CD14-positive monocyte (primary cell): ENCODE measurements around the gene GOLGA7B. TPM values are rescaled to one million over a fixed set of nuclear protein-coding genes. Genes with fewer than 3 reads are reported as not detected.
A peak's percentile ranks its signal among the peaks of the same experiment; 100 is the strongest.

Experiments
- DNase-seq, 3 donors: peaks; one replicate each; pipeline ENCODE4 v3.0.0-alpha.2; 2011 to 2022
- H2AFZ ChIP-seq: 2 replicates; pipeline ENCODE4 v1.6.0; 2012; ENCODE audit warnings: mild to moderate bottlenecking, low read depth, low read length, inconsistent platforms; ENCODE audit not compliant: insufficient read depth, poor library complexity, severe bottlenecking
- H3K27ac ChIP-seq, 2 donors: 1 replicate in 1 of 2; 2 replicates in 1 of 2; pipeline ENCODE4 v1.5.1; 2012 to 2013; ENCODE audit warnings: low read length in 2 of 2, control low read depth in 1 of 2, inconsistent platforms in 1 of 2, low read depth in 1 of 2, mild to moderate bottlenecking in 1 of 2
- H3K27me3 ChIP-seq, 2 donors: one replicate each; pipeline versions ENCODE4 v1.6.0 to v1.6.1; 2011 to 2013; ENCODE audit warnings: low read length in 2 of 2; ENCODE audit not compliant: control insufficient read depth in 2 of 2, insufficient read depth in 2 of 2
- H3K36me3 ChIP-seq, 2 donors: replicated peaks in 1 of 2; 1 replicate in 1 of 2; 2 replicates in 1 of 2; pipeline versions ENCODE4 v1.5.1 to v1.6.1; 2012 to 2013; ENCODE audit warnings: low read length in 2 of 2, control low read depth in 1 of 2, inconsistent platforms in 1 of 2, mild to moderate bottlenecking in 1 of 2; ENCODE audit not compliant: insufficient read depth in 2 of 2, control insufficient read depth in 1 of 2
- H3K4me1 ChIP-seq, 2 donors: 1 replicate in 1 of 2; 2 replicates in 1 of 2; pipeline versions ENCODE4 v1.5.1 to v1.6.1; 2012 to 2013; ENCODE audit warnings: low read length in 2 of 2, control low read depth in 1 of 2, inconsistent platforms in 1 of 2, mild to moderate bottlenecking in 1 of 2, moderate library complexity in 1 of 2; ENCODE audit not compliant: insufficient read depth in 2 of 2, control insufficient read depth in 1 of 2
- H3K4me2 ChIP-seq: replicated peaks from 2 replicates; pipeline ENCODE3; 2012; ENCODE audit warnings: low read length, moderate library complexity, mild to moderate bottlenecking; ENCODE audit not compliant: poor library complexity, severe bottlenecking; ENCODE audit errors: extremely low read depth
- H3K4me3 ChIP-seq, 3 experiments: fragments of 200-600 bp in 1 of 3; sonication (generic) in 1 of 3; replicated peaks in 1 of 3; 1 replicate in 2 of 3; 2 replicates in 1 of 3; pipeline ENCODE4 v1.5.1; 2011 to 2013; ENCODE audit warnings: low read length in 3 of 3, mild to moderate bottlenecking in 3 of 3, control low read depth in 2 of 3, low read depth in 2 of 3, inconsistent platforms in 1 of 3, moderate library complexity in 1 of 3
- H3K79me2 ChIP-seq: 2 replicates; pipeline ENCODE4 v1.6.0; 2012; ENCODE audit warnings: mild to moderate bottlenecking, control low read depth, inconsistent platforms, low read length, moderate library complexity; ENCODE audit not compliant: insufficient read depth
- H3K9ac ChIP-seq: 2 replicates; pipeline ENCODE4 v1.6.0; 2017; ENCODE audit warnings: low read length, mild to moderate bottlenecking; ENCODE audit not compliant: insufficient read depth, poor library complexity, severe bottlenecking
- H3K9me3 ChIP-seq, 2 donors: replicated peaks in 1 of 2; 1 replicate in 1 of 2; 2 replicates in 1 of 2; pipeline versions ENCODE4 v1.5.1 to v1.6.1; 2012 to 2013; ENCODE audit warnings: low read length in 2 of 2, control low read depth in 1 of 2; ENCODE audit not compliant: control insufficient read depth in 1 of 2, insufficient read depth in 1 of 2
- H4K20me1 ChIP-seq: 2 replicates; pipeline ENCODE4 v1.6.0; 2012; ENCODE audit warnings: mild to moderate bottlenecking, low read length, control low read depth, moderate library complexity; ENCODE audit not compliant: insufficient read depth
- H3K27ac Mint-ChIP-seq, 7 donors: one replicate each; pipeline ENCODE4 v1.8.0; 2020; ENCODE audit warnings: mild to moderate bottlenecking in 7 of 7, mixed read lengths in 7 of 7, moderate library complexity in 6 of 7, inconsistent platforms in 2 of 7
- H3K27me3 Mint-ChIP-seq, 3 donors: one replicate each; pipeline ENCODE4 v1.8.0; 2021 to 2022; ENCODE audit warnings: low read depth in 3 of 3, mild to moderate bottlenecking in 3 of 3, mixed read lengths in 3 of 3, moderate library complexity in 3 of 3, inconsistent platforms in 1 of 3
- H3K36me3 Mint-ChIP-seq, 2 donors: one replicate each; pipeline ENCODE4 v1.8.0; 2020; ENCODE audit warnings: mixed read lengths in 2 of 2, inconsistent platforms in 1 of 2, mild to moderate bottlenecking in 1 of 2
- H3K4me1 Mint-ChIP-seq: one replicate; pipeline ENCODE4 v1.8.0; 2020; ENCODE audit warnings: mild to moderate bottlenecking, mixed read lengths
- H3K4me3 Mint-ChIP-seq, 2 donors: one replicate each; pipeline ENCODE4 v1.8.0; 2020; ENCODE audit warnings: mild to moderate bottlenecking in 2 of 2, mixed read lengths in 2 of 2, moderate library complexity in 1 of 2
- H3K9me3 Mint-ChIP-seq, 7 donors: one replicate each; pipeline ENCODE4 v1.8.0; 2020 to 2022; ENCODE audit warnings: mixed read lengths in 7 of 7, mild to moderate bottlenecking in 6 of 7, moderate library complexity in 6 of 7, inconsistent platforms in 2 of 7
- CTCF ChIP-seq: fragments of 200-600 bp; IDR thresholded peaks from one replicate; pipeline ENCODE4 v1.8.0; 2022; ENCODE audit warnings: antibody characterized with exemption, mild to moderate bottlenecking
- WGBS: methylation state at CpG from one replicate; pipeline ENCODE4 v1.1.5; 2013; ENCODE audit warnings: missing lambda C conversion rate; ENCODE audit not compliant: insufficient coverage; 5-methylcytosine and 5-hydroxymethylcytosine counted together
- intact Hi-C, 2 donors: fragments of 100-400 bp; cut with micrococcal nuclease; formaldehyde crosslinking; loops; one replicate each; pipeline versions ENCODE4 v1.15.0 to v1.15.1; 2023
- polyA plus RNA-seq, 3 donors: library from polyadenylated mRNA; depleted of rRNA in 1 of 3; unstranded in 2 of 3; stranded (reverse) in 1 of 3; fragments of 300-500 nt in 2 of 3; fragments of >200 nt in 1 of 3; fragmentation: Illumina TruSeq in 2 of 3; gene quantifications; 1 replicate in 2 of 3; 2 replicates in 1 of 3; pipeline ENCODE4 v1.2.3, GENCODE V29; 2012 to 2021

The GOLGA7B gene
- polyA plus RNA-seq, 3 donors: 0.03 TPM; not detected in 2

DNA sequence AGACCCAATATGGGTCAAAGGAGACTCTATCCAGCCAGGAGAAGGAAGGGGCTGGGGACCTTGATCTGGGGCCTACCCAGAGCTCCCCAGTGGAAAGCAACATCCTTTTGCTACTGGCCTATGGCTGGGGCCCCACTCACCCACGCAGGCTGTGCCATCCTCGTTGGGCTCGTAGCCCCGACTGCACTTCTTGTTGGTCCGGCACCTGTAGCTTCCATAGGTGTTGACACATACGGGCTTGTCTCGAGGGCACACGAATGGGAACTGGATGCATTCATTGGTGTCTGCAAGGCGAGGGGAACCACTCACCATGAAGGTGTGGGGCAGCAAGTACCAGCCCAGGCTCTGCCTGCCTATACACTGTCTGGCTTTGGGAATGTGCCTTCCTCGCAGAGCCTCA is 30.5 kb downstream of the GOLGA7B start:
- intact Hi-C loops: no loop called here
- Histone ChIP-seq H3K9me3 (no peaks in the 10 kb centered on the region), H3K4me3 (no peak overlapping the region), H3K36me3 (no peaks in the 10 kb centered on the region), H2AFZ (no peak overlapping the region), H3K79me2 (no peaks in the 10 kb centered on the region), H3K27ac (no peak overlapping the region), H3K27me3 (no peaks in the 10 kb centered on the region), H4K20me1 (no peaks in the 10 kb centered on the region), H3K9ac (no peak overlapping the region), H3K4me1 (no peaks in the 10 kb centered on the region), H3K4me2 (no peak overlapping the region)
- H3K9me3 Mint-ChIP-seq: peaks cover 0 to 4% (median 0%) of the 10 kb centered on the region in 7 donors
- WGBS: 93% methylated on average over 10 of the region's 10 CpGs
- H3K27me3 Mint-ChIP-seq: peaks cover 3 to 14% (median 7%) of the 10 kb centered on the region in 3 donors
- no peaks in the 10 kb centered on the region for H3K36me3 Mint-ChIP-seq
- no peak overlapping the region for H3K4me3 Mint-ChIP-seq
- DNase-seq: no peak
- H3K4me1 Mint-ChIP-seq: no peaks in the 10 kb centered on the region
- no peak for TF ChIP-seq CTCF
- no peak overlapping the region for H3K27ac Mint-ChIP-seq

- Mint-ChIP-seq H3K9me3 (peaks cover 0 to 4% (median 0%) of the 10 kb centered on the region in 7 donors), H3K4me1 (no peaks in the 10 kb centered on the region), H3K27ac (no peak overlapping the region), H3K4me3 (peak overlapping the region in 1 of 2 donors; percentile 4), H3K36me3 (no peaks in the 10 kb centered on the region), H3K27me3 (peaks cover 3 to 20% (median 5%) of the 10 kb centered on the region in 3 donors)
- Histone ChIP-seq H3K27ac (no peak overlapping the region), H3K4me1 (no peaks in the 10 kb centered on the region), H3K79me2 (no peaks in the 10 kb centered on the region), H3K9me3 (no peaks in the 10 kb centered on the region), H3K4me2 (no peak overlapping the region), H4K20me1 (no peaks in the 10 kb centered on the region), H3K4me3 (no peak overlapping the region), H3K9ac (no peak overlapping the region), H3K36me3 (no peaks in the 10 kb centered on the region), H2AFZ (no peak overlapping the region), H3K27me3 (no peaks in the 10 kb centered on the region)
- whole genome bisulfite sequencing: 96% methylated on average over 9 of the region's 11 CpGs
- DNase-seq: peak in 1 of 3 donors; percentile 45
- TF ChIP-seq CTCF: no peak
- intact Hi-C loops: no loop called here
Observed at GRCh38 chr10:97882142-97883091, 32.8 kb downstream of the GOLGA7B start.
